K562 (cell line): ENCODE results near the gene MPL. TPM values are rescaled to one million over a fixed set of nuclear protein-coding genes. Genes with fewer than 3 reads are reported as not detected.
A peak's percentile ranks its signal among the peaks of the same experiment; 100 is the strongest.

Experiments used
- ATAC-seq: fragments of 200-7000 bp; cut with Tn5 transposase; 3 replicates; pipeline ENCODE4 v1.9.1; 2020; ENCODE audit warnings: moderate library complexity
- BruUV-seq: library from RNA; stranded (reverse); fragments of 400-500 nt; replicated peaks from 2 replicates; lab custom pipeline; 2021; lab: Mats Ljungman, UMichigan
- CTCF ChIA-PET: fragments of 300-600 bp; formaldehyde crosslinking; extraction: SDS; loops from one replicate; lab custom pipeline; 2021; ENCODE audit warnings: low intra/inter-chr PET ratio; lab: Yijun Ruan, JAX
- POLR2A ChIA-PET: fragments of 300-600, 350-650 bp; sonication (Branson Sonifier 250); formaldehyde crosslinking; extraction: SDS; loops from one replicate; lab custom pipeline; 2021; ENCODE audit warnings: antibody characterized with exemption, inconsistent platforms; lab: Yijun Ruan, JAX
- DNase-seq, 4 experiments: peaks; one replicate each; pipeline versions ENCODE4 v3.0.0 to v3.0.0-alpha.2; 2011 to 2018; ENCODE audit warnings: low spot score in 3 of 4, mixed read lengths in 3 of 4; ENCODE audit errors: extremely low read depth in 1 of 4
- FAIRE-seq: peaks from 2 replicates; lab custom pipeline; 2011; peaks lifted over from hg19 to GRCh38; lab: Jason Lieb, UNC
- H2AFZ ChIP-seq: 2 replicates; pipeline ENCODE4 v1.6.0; 2011; ENCODE audit warnings: low read depth, low read length, control low read depth, inconsistent platforms
- H3K27ac ChIP-seq: fragments of 200-600 bp; 3 replicates; pipeline ENCODE4 v1.8.0; 2011; ENCODE audit warnings: low read depth, mild to moderate bottlenecking, control low read depth, inconsistent platforms, low read length, moderate library complexity, mixed read lengths; ENCODE audit errors: extremely low read depth
- H3K27me3 ChIP-seq, 2 experiments: fragments of 300-600 bp in 1 of 2; 2 replicates in 1 of 2; 3 replicates in 1 of 2; pipeline versions ENCODE4 v1.6.0 to v1.8.0; 2011; ENCODE audit warnings: inconsistent platforms in 2 of 2, low read length in 2 of 2, mild to moderate bottlenecking in 1 of 2, mixed read lengths in 1 of 2, moderate library complexity in 1 of 2; ENCODE audit not compliant: control insufficient read depth in 2 of 2, insufficient read depth in 2 of 2
- H3K36me3 ChIP-seq: fragments of 300-600 bp; 3 replicates; pipeline ENCODE4 v1.8.0; 2011; ENCODE audit warnings: mild to moderate bottlenecking, low read length, inconsistent platforms; ENCODE audit not compliant: control insufficient read depth, insufficient read depth
- H3K4me1 ChIP-seq, 2 experiments: fragments of 200-600 bp in 1 of 2; replicated peaks in 1 of 2; 2 replicates in 1 of 2; 3 replicates in 1 of 2; pipeline versions ENCODE4 v1.5.1 to v1.8.0; 2011; ENCODE audit warnings: inconsistent platforms in 2 of 2, low read length in 2 of 2, mild to moderate bottlenecking in 1 of 2, mixed read lengths in 1 of 2, moderate library complexity in 1 of 2; ENCODE audit not compliant: control insufficient read depth in 2 of 2, insufficient read depth in 2 of 2
- H3K4me2 ChIP-seq: 2 replicates; pipeline ENCODE4 v1.6.1; 2011; ENCODE audit warnings: low read length, control low read depth, inconsistent platforms, mixed read lengths; ENCODE audit not compliant: insufficient read depth
- H3K4me3 ChIP-seq: fragments of 200-600 bp; sonication (generic), shearing (Covaris generic); 2 replicates; pipeline ENCODE4 v1.5.1; 2016; ENCODE audit warnings: control low read depth, inconsistent platforms
- H3K79me2 ChIP-seq: fragments of 200-600 bp; 3 replicates; pipeline ENCODE4 v1.8.0; 2011; ENCODE audit warnings: low read length, inconsistent platforms; ENCODE audit not compliant: control insufficient read depth, insufficient read depth
- H3K9ac ChIP-seq, 2 experiments: 2 replicates each; pipeline versions ENCODE4 v1.6.0 to v1.6.1; 2011; ENCODE audit warnings: low read depth in 2 of 2, low read length in 2 of 2, control low read depth in 1 of 2, inconsistent platforms in 1 of 2, mild to moderate bottlenecking in 1 of 2, mixed read lengths in 1 of 2; ENCODE audit not compliant: insufficient read depth in 1 of 2
- H3K9me1 ChIP-seq: one replicate; pipeline ENCODE4 v1.6.0; 2011; ENCODE audit warnings: inconsistent platforms, mild to moderate bottlenecking, low read length, moderate library complexity; ENCODE audit not compliant: control insufficient read depth, insufficient read depth
- H3K9me3 ChIP-seq: replicated peaks from 2 replicates; pipeline ENCODE4 v1.5.1; 2011; ENCODE audit warnings: low read depth, low read length, inconsistent platforms; ENCODE audit not compliant: control insufficient read depth, insufficient read depth
- H4K20me1 ChIP-seq: replicated peaks from 2 replicates; pipeline ENCODE4 v1.6.1; 2011; ENCODE audit warnings: low read length, inconsistent platforms, mixed read lengths; ENCODE audit not compliant: control insufficient read depth, insufficient read depth
- LEF1 ChIP-seq: fragments of 450-650 bp; IDR thresholded peaks from 2 replicates; pipeline ENCODE4 v1.6.1; 2016; ENCODE audit warnings: mild to moderate bottlenecking
- MAZ ChIP-seq, 2 experiments: fragments of 450-650 bp in 1 of 2; sonication (generic) in 1 of 2; formaldehyde crosslinking; IDR thresholded peaks in 1 of 2; conservative IDR thresholded peaks in 1 of 2; 2 replicates each; pipeline versions ENCODE4 v1.4.0 to v1.5.0; 2020; ENCODE audit warnings: mild to moderate bottlenecking in 1 of 2, missing genetic modification reagents in 1 of 2
- SRSF9 ChIP-seq: fragments of 200-400 bp; formaldehyde crosslinking; IDR thresholded peaks from 2 replicates; pipeline ENCODE4 v1.6.1; 2017; ENCODE audit warnings: low read depth, low read length, borderline replicate concordance
- THAP7 ChIP-seq: fragments of 250-450 bp; sonication (Bioruptor Pico); IDR thresholded peaks from 2 replicates; pipeline ENCODE4 v1.5.0; 2021
- ZNF316 ChIP-seq: fragments of 450-650 bp; IDR thresholded peaks from 2 replicates; pipeline ENCODE4 v1.6.1; 2016
- WGBS: fragments of 100-300 bp; shearing (Covaris generic); methylation state at CpG from one replicate; pipeline ENCODE4 v1.1.6; 2016; ENCODE audit warnings: low coverage, mixed read lengths; ENCODE audit not compliant: insufficient coverage; ENCODE audit errors: missing lambda C conversion rate; 5-methylcytosine and 5-hydroxymethylcytosine counted together
- in situ Hi-C: fragments of 300-500 bp; cut with MboI; formaldehyde crosslinking; loops from 4 replicates; pipeline ENCODE4 v1.15.0; 2018; ENCODE audit warnings: inconsistent platforms, mixed read lengths
- intact Hi-C: fragments of 100-400 bp; cut with micrococcal nuclease; formaldehyde crosslinking; loops from 2 replicates; pipeline ENCODE4 v1.14.2; 2022
- polyA plus RNA-seq, 8 experiments: library from polyadenylated mRNA; depleted of rRNA in 4 of 8; stranded (reverse) in 5 of 8; unstranded in 3 of 8; fragments of >200 nt; fragmentation: Nextera tagmentation in 2 of 8; fragmentation: Illumina TruSeq in 1 of 8; extraction: Ambion mirVana in 2 of 8; extraction: Trizol in 1 of 8; gene quantifications; 2 replicates each; pipeline versions ENCODE4 v1.2.1 to v1.2.3, GENCODE V29; 2011 to 2014; ENCODE audit warnings: inconsistent platforms in 1 of 8, missing spikeins in 1 of 8
- total RNA-seq, 7 experiments: library from RNA; depleted of rRNA in 6 of 7; stranded (reverse); fragments of >200 nt in 6 of 7; fragmentation: Illumina TruSeq in 2 of 7; extraction: Trizol in 2 of 7; gene quantifications; 2 replicates each; pipeline versions ENCODE4 v1.2.1 to v1.2.3, GENCODE V29; 2011 to 2021; ENCODE audit warnings: low replicate concordance in 1 of 7

MPL gene
- total and polyA plus RNA-seq, 9 of the 15 experiments (the other 6 are each of a cell fraction or from before 2014, with no cell fraction given) = not detected

DNA sequence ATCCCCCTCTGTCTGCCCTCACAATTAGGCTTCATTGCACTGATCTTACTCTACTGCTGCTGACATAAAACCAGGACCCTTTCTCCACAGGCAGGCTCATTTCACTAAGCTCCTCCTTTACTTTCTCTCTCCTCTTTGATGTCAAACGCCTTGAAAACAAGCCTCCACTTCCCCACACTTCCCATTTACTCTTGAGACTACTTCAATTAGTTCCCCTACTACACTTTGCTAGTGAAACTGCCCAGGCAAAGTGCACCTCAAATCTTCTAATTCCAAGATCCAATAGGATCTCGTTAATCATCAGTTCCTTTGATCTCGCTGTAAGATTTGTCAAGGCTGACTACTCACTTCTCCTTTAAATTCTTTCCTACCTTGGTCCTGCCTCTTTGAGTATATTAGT is 15.3 kb downstream of the MPL start:
- ChIA-PET POLR2A (interaction anchor here (0.6 to 1.1 kb wide), 7 partner anchors 9 to 315 kb away, joined by 3 to 5 read pairs (median 3); no protein-coding TSS in a partner anchor), CTCF (no interaction called here)

GRCh38 chr1:43354471-43354870 is 16.9 kb downstream of the MPL start:
- CTCF ChIA-PET = no interaction called here
- Histone ChIP-seq H3K27ac (no peak overlapping the region), H3K27me3 (no peaks in the 10 kb centered on the region), H3K9me3 (no peaks in the 10 kb centered on the region), H3K9me1 (no peaks in the 10 kb centered on the region), H3K4me2 (no peak overlapping the region), H3K36me3 (peaks cover 2% of the 10 kb centered on the region; the same call in 1 of the 3 replicates), H3K9ac (no peak overlapping the region), H3K4me3 (no peak overlapping the region), H4K20me1 (no peaks in the 10 kb centered on the region), H2AFZ (no peak overlapping the region), H3K79me2 (peaks cover 7% of the 10 kb centered on the region), H3K4me1 (peaks cover 4 to 14% of the 10 kb centered on the region in 2 experiments; a peak in 3 of 5 replicates)
- POLR2A ChIA-PET = interaction anchor here (1.0 to 1.1 kb wide), 2 partner anchors 13 to 21 kb away, joined by 4 to 5 read pairs; partner anchors contain the start of gene ELOVL1
- in situ Hi-C loops = no loop called here
- no peak for FAIRE-seq
- no peak for DNase-seq
- TF ChIP-seq SRSF9 (no peak), THAP7 (CRISPR knock-in tag) (no peak), ZNF316 (peak; percentile 50; the same call in 1 of the 2 replicates)
- ATAC-seq = no peak
- BruUV-seq = no TSS peak
- intact Hi-C loops = no loop called here
- 41% methylated on average over 2 of the region's 2 CpGs for WGBS

More for the DNA sequence above, 15.3 kb downstream of the MPL start:
- H3K4me1 ChIP-seq = peaks cover 2 to 18% of the 10 kb centered on the region in 2 experiments; a peak in 3 of 5 replicates
- no peak overlapping the region for H3K4me2 ChIP-seq
- no peaks in the 10 kb centered on the region for H4K20me1 ChIP-seq
- BruUV-seq = no TSS peak
- no peaks in the 10 kb centered on the region for H3K9me3 ChIP-seq
- no peak overlapping the region for H2AFZ ChIP-seq
- no peak for DNase-seq
- no peaks in the 10 kb centered on the region for H3K27me3 ChIP-seq
- H3K9ac ChIP-seq = no peak overlapping the region
- no peak overlapping the region for H3K4me3 ChIP-seq
- intact Hi-C loops (no loop called here), in situ Hi-C loops (no loop called here)
- no peaks in the 10 kb centered on the region for H3K9me1 ChIP-seq
- no peaks in the 10 kb centered on the region for H3K36me3 ChIP-seq
- FAIRE-seq = no peak
- TF ChIP-seq MAZ (CRISPR knock-in tag; conservative IDR thresholded peaks at IDR 0.05 in 1 of 2, IDR thresholded peaks at IDR 0.05 in 1 of 2) (no peak), LEF1 (0 out of 2 replicates have a peak, but pooled peaks have one; percentile 31)
- H3K79me2 ChIP-seq = no peaks in the 10 kb centered on the region; the same call in 2 of the 3 replicates
- WGBS = 19% methylated on average over 3 of the region's 3 CpGs
- no peak overlapping the region for H3K27ac ChIP-seq
- no peak for ATAC-seq
